ENCODE data around the gene SLC22A1.
"Not testable (repeated sequence)": the region's sequence is repeated elsewhere in the genome, so short reads cannot be mapped to it uniquely, and the experiment has no call there.

Gene SLC22A1

GRCh38 chr6:160137130-160137988, 15.7 kb downstream of the SLC22A1 start:
- in situ Hi-C loops (cut with HindIII; ENCODE audit: low sequenced_read_pairs), result no loop called here

GRCh38 chr6:160137989-160138835, 16.6 kb downstream of the SLC22A1 start:
- in situ Hi-C loops (cut with HindIII; ENCODE audit: low sequenced_read_pairs), result no loop called here

- in situ Hi-C loops (cut with HindIII; ENCODE audit: low sequenced_read_pairs), result no loop called here
These were observed 17.3 kb downstream of the SLC22A1 start for GRCh38 chr6:160138839-160139419.

- in situ Hi-C loops (cut with HindIII; ENCODE audit: low sequenced_read_pairs), result no loop called here
These were observed 17.8 kb downstream of the SLC22A1 start for GRCh38 chr6:160139420-160139851.

DNA sequence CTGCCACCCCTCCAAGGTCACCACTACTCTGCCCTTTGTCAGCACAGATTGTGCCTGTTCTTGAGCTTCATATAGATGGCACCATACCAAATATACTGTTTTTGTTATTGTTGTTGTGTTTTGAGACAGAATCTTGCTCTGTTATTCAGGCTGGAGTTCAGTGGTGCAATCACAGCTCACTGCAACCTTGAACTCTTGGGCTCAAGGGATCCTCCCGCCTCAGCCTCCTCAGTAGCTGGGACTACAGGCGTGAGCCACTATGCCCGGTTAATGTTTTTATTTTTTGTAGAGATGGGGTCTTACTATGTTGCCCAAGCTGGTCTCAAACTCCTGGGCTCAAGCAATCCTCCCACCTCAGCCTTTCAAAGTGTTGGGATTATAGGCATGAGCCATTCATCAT, 18.9 kb downstream of the SLC22A1 start:
- in situ Hi-C loops (cut with HindIII; ENCODE audit: low sequenced_read_pairs), result not testable (repeated sequence)

GRCh38 chr6:160141001-160141726, 19.5 kb downstream of the SLC22A1 start:
- in situ Hi-C loops (cut with HindIII; ENCODE audit: low sequenced_read_pairs), result no loop called here

DNA sequence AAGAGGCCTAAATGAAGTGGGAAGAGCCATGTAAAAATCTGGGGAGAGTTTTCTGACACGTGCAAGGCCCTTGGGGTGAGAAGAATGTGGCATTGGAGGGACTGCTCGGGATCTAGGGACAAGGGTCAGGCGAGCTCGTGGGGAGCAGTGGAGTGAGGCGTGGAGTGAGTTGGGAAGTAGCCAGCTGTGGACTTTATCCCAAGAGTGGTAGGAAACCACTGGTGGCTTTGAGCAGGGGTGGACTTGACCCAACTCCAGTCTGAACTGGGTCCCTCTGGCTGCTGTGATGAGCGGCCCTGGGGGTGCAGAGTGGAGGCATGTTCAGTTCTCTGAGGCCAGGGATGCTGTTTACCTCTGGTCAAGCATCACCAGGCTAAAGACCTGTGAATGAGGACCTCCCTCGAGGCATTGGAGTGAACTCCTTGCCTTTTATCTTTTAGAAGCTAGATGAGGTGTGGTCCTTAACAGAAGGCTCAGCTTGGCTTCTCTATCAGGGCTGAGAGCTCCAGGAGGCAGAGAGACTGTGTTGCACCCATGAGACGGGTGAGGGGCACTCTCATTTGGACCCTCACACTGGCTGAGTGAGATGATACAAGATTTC, 20.6 kb downstream of the SLC22A1 start:
- in situ Hi-C loops (cut with HindIII; ENCODE audit: low sequenced_read_pairs), result no loop called here

DNA sequence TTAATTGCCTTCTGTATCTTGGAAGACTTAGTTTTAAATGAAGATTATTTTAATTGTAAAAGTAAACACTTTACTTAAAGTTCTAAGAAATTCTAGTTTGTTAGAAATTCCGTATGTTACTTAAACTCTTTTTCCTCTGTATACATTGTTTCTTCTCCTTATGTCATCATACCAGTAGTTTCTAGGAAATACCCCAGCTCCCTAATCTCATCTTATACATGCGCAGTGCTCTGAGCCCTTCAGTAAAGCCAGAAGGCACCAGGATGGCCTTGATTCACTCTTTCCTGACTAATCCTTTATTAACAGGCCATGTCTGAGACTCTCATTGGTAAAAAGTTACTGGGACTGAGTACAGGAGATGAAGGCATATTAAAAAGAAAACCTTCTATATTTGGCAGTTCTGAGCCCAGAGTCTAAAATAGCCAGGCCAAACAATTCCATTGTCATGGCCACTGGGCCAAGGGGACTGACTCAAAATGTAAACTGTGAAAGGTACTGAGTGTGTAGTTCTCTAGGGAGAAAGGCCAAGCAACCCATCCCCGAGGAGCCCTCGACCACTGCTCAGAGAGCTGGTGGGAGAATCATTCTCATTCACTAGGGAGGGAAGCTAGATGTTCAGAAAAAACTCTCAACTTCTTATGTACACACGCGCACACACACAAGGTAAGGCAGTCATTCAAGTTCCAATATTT, 25.0 kb downstream of the SLC22A1 start:
- in situ Hi-C loops (cut with HindIII; ENCODE audit: low sequenced_read_pairs), result no loop called here

DNA sequence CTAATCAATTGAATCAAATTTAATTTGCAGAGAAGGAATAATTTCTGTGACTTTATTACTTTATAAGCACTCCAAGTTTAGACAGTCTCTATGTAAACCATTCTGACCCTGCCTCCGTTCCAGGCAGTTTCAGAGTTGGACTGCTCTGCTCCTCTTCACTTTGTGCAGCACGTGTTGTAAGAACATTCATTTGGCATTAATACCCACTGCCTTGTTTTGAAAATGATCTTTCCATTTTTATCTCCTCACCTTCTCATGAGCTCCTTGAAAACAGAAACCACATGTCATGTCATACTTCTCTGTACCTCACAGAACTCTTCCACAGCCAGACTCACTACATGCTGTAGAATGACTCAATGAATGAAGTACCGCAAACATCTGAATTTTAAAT, 25.5 kb downstream of the SLC22A1 start:
- in situ Hi-C loops (cut with HindIII; ENCODE audit: low sequenced_read_pairs), result no loop called here

- in situ Hi-C loops (cut with HindIII; ENCODE audit: low sequenced_read_pairs), result no loop called here
These were observed 32.9 kb downstream of the SLC22A1 start for GRCh38 chr6:160154471-160154870.

DNA sequence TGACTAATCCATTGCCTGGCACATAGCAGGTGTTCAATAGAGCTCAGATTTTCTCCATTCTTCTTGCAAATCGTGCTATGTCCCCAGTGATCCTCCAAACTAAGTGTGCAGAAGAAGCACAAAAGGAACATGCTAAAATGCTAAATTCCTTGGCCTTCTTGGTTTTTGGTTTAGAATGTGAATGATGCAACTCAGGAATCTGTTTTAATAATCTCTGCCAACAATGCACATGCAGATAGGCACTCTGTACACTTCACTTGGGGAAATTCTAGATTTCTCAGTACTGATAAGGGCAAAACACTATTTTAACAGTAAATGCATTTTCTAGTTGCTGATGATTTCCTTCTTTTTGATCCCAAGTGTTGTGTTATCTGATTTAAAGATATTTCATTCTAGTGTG, 35.2 kb downstream of the SLC22A1 start:
- in situ Hi-C loops (cut with HindIII; ENCODE audit: low sequenced_read_pairs), result no loop called here

DNA sequence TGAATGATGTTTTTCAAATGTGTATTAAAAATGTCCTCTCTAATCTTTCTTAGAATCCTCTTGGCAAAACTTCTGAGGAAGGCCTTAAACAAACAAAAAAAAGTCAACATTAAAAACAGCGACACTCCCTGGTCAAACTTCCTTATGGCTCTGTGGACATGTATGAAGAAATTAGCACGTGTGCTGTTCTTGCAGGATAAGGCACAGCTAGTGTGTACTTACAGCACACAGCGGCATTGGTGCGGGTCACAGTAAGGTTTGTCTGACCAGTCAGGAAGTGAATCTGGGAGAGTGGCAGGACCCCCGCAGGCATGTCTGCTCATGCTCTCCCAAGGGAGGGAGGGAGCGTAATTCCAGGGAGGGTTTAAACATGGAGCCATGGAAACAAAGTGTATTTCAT, 38.8 kb downstream of the SLC22A1 start:
- in situ Hi-C loops (cut with HindIII; ENCODE audit: low sequenced_read_pairs), result no loop called here

- in situ Hi-C loops (cut with HindIII; ENCODE audit: low sequenced_read_pairs), result no loop called here
These were observed 39.5 kb downstream of the SLC22A1 start for GRCh38 chr6:160160929-160161646.

- in situ Hi-C loops (cut with HindIII; ENCODE audit: low sequenced_read_pairs), result no loop called here
These were observed 40.0 kb downstream of the SLC22A1 start for GRCh38 chr6:160161647-160161986.

DNA sequence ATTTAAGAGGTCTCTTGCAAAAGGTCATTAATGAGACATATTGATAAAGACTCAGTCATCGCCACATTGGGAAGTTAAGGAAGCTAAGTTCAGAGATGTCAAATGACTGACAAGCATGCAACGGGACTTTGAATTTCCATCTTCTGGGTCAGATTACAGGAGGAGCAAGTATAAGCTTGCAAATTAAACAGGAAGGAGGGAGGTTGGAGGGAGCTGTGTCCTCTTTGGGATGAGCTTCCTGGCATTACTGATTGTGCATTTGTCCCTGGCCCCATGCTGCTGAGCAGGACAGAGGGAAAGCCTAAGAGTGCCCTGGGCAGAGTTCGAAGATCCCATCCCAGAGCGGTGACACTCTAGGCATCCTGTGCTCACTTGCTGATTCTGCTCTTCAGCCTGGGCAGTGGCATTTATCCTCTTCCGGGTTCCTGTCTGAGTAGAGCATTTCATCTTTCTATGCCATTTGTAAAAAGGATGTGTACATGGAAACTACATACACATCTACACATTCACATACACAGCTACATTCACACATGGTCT, 40.5 kb downstream of the SLC22A1 start:
- in situ Hi-C loops (cut with HindIII; ENCODE audit: low sequenced_read_pairs), result no loop called here

- in situ Hi-C loops (cut with HindIII; ENCODE audit: low sequenced_read_pairs), result no loop called here
These were observed 41.8 kb downstream of the SLC22A1 start for GRCh38 chr6:160163425-160163824.

DNA sequence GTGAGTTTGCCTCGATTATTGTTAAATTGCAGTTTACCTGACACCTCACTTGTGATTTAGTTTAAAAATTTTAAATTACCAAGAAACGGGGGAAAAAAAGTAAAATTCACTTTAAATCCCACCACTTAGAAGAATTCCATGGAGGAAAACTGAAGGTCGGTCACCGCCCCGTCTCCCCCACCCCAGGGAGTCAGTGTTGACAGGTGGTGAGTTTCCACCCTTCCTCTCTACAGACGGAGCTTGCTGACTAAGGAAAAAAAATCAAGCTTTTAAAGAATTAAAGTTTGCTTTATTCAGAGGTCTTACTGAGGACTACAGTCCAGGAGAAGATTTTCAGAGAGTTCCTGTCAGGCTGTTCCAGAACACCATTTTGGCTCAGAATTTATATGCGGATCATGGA, 42.3 kb downstream of the SLC22A1 start:
- in situ Hi-C loops (cut with HindIII; ENCODE audit: low sequenced_read_pairs), result no loop called here

GRCh38 chr6:160165928-160166327, 44.3 kb downstream of the SLC22A1 start:
- in situ Hi-C loops (cut with HindIII; ENCODE audit: low sequenced_read_pairs), result not testable (repeated sequence)
